NCI-H2107 treated with DMSO at 0.1 percent for 48 hours (cell line): ENCODE data around the gene ROPN1B.
A peak's percentile ranks its signal among the peaks of the same experiment; 100 is the strongest.
"Not testable (repeated sequence)": the region's sequence is repeated elsewhere in the genome, so short reads cannot be mapped to it uniquely, and the experiment has no call there.

Experiments used
- DNase-seq: peaks from one replicate; lab custom pipeline; 2025; ENCODE audit not compliant: unreplicated experiment; lab: John Stamatoyannopoulos, UW

ROPN1B gene

DNA sequence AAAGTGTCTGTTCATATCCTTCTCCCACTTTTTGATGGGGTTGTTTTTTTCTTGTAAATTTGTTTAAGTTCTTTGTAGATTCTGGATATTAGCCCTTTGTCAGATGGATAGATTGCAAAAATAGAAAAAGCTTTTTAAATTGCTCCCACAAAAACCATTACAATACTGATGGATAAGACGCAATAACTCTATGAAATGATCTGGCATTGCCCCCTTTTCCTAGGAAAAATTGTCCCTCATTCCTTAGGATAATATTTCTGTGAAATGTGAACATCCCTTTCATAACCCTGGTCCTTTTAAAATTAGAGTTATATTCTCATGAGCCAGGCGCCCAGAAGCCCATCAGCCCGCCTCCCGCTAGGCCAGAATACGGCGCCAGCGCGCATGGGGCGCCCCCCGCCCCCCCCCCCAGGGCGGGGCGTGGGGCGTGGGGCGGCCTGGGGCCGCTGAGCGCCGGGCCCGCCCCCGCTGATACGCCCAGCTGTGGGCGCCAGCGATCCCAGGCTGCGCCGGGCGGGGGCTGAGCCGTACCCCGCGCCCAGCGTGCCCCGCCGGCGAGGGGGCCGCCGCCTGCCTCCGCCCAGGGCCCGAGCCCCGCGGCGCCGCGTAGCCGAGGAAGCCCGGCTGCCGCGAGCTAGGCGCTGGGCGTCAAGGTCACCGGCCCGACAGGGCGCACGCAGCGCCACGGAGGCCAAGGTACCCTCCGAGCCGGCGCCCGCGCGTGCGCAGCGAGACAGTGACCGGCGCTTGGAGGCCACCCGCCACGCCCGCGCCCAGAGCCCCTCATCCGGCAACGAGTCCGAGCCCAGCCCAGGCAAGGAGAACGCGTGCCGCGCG is 11.1 kb upstream of the ROPN1B start:
- no peak for DNase-seq

DNA sequence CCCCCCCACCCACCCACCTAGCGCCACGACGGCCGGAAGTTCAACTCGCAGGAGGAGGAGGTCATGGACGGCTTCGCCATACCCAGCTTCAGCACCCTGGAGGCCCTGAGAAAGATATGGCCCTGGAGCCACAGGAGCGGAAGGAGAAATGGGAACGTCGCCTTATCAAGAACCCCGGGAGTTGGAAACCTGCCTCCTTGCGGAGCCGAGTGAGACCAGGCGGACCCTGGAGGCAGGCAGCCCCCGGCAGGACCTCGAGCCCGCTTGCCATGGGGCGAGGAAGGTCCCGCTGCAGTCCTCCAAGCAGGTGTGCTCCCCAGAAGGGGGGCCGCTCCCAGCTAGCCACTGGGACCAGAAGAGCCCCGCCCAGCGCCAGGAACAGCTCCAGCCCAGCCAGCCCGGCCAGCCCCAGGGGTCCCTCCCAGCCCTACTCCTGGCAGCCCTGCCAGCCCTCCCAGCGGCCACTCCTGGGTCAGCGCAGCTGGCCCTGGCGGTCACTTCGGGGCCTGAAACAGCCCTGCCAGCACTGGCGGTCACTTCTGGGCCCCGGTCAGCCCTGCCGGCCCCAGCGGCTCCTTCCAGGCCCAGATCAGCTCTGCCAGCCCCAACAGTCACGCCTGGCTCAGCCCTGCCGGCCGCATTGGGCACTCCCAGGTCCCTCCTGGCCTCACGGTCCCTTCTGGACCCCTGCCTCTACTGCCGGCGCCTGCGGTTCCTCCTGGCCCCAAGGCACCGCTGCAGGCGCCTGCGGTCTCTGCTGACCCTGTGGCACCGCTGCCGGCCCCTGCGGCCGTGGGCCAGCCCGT is 10.3 kb upstream of the ROPN1B start:
- no peak for DNase-seq

DNA sequence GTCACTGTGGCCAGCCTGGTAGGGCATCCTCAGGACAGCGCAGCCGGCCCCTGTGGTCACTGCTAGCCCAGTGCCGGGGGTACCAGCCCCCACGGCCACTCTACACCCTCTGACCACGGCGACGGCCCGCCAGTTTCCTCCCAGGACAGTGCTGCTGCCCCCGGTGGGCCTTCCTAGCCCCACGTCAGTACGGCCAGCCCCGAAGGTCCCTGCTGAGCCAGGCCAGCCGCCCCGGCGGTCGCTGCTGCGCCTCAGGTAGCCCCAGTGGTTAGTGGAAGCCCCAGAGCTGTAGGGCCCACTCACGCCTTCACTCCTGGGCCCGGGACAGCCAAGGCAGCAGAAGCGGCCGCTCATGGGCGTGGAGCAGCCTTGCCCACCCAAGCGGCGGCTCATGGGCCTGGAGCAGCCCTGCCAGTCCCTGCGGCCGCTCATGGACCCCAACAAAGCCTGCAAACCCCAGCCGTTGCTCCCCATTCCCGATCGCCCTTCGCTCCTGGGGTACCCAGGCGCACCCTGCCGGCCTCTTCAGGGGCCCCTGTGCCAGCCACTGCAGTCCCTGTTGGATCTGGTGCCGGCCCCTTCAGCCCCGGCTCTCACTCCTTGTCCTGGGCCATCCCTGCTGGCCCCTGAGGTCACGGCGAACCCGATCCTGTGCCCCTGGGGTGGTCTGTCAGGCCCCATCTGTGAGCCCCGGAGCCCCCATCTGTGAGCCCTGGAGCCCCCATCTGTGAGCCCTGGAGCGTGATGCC is 9.5 kb upstream of the ROPN1B start:
- DNase-seq = no peak

DNA sequence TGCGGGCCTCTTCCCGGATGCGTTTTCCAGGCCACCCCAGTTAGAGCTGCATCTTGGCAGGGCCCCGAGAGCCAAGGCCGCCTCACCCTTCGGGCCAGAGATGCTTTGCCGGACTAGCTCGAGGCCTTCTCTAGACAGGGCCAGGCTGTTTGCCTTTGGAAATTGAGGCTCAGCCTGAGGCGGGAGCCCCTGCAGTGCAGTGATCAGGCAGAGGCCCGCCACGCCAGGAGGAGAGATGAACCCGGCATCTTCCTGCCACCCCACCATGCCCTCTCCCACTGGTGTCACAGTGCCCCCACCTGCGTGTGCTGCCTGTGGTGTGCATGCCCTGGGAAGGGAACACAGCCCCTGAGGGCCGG is 8.9 kb upstream of the ROPN1B start:
- no peak for DNase-seq

DNA sequence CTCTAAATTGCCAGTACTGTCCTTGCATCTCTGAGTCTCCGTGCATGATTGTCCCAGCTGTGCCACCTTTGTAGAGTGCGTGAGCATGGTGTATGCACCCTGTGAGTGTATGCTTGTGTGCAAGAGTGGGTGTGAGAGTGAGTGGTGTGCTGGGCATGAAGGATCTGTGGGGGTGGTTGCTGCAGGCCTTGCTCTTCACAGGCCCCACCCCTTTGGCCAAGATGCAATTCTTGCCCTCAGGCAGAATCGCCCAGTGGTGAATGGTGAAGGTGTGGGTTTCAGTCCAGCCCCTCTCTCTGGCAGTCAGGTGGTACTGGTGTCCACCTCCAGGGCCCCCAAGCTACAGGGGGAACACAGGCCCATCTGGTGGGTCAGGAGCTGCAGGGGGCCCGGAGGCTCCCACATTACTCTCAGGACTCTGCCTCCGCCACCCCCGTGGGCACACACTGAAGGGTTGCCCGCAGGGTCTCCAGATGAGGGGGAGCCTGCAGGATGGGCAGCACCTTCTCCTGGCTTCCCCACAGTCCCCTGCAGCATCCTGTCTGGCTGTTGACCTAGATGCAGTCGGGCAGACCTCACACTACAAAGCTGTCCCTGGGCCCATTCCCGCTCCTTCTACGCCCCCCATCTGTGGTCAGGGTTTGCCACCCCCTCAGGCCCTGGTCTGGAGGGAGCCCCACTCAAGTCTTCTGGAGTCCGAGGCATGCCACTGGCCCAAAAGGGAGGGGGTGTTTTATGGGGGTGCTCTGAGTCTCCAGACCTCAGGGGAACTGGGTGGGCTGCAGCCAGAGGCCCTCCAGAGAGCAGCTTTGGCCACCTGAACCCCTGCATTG is 8.3 kb upstream of the ROPN1B start:
- DNase-seq = no peak

DNA sequence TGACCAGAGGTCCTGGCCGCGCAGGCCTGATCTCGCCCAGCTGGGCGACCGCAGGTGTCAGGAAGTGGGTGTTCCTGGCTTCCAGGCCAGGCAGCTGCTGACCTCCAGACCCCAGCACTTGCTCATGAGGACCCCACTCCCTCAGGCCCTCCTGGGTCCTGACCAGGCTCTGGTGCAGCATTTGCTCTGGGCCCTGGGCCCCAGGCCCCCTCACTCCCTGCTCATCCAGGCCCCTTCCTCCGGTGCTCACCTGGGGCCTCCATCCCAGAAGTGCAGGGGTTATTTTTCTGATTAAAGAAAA is 7.7 kb upstream of the ROPN1B start:
- DNase-seq = no peak

DNA sequence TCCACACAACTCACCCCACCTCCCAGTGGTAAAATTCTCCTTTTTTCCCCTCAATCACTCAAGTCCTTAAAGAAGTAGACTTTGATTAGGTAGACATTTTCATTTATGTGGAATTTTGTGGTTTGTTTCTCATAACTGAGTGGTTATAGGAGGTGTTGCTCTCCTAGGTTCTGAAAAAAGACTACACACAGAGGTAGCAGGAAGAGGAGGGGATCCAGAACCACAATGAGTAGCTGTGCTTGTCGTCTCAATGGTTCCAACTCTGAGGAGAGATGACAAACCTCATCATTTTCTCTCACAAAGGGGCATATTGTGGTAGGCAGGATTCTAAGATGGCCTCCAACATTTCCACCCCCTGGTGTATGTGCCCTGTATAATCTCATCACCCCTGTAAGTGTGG is 5.1 kb upstream of the ROPN1B start:
- not testable (repeated sequence) for DNase-seq

DNA sequence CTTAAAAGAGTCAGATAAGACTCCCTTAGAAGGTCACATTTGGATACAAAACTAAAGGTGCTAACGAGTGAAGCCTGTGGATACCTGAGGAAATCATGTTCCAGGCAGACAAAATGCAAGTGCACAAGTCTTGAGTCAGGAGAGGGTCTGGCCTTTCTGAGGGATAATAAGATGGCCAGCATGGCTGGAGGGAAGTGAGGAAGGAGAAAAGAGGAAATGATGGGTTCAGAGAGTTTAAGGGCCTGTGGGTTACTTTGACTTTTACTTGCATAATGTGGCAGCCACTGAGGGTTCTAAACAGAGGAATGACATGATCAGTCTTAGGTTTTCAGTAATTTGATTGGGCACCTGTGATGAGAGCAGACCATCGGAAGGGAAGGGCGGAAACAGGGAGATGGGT is 3.5 kb upstream of the ROPN1B start:
- no peak for DNase-seq

DNA sequence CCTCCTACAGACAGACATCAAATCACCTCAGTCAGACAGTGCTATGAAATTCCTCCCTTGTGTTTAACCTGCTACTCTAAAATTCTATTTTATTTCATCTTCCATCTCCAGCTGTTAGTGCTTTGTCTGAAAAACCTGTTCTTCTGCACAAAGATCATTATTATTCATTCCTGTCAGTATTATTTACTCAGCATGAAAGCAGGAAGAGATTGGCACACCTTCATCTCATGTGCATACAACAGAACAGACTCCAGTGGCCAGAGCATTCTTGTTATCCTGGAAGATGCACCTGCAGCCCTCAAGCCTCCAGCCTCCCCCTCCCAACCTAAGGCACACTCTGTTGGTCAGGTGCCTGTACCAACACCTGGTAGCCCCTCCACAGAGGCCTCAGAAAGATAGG is 1.8 kb upstream of the ROPN1B start:
- no peak for DNase-seq

DNA sequence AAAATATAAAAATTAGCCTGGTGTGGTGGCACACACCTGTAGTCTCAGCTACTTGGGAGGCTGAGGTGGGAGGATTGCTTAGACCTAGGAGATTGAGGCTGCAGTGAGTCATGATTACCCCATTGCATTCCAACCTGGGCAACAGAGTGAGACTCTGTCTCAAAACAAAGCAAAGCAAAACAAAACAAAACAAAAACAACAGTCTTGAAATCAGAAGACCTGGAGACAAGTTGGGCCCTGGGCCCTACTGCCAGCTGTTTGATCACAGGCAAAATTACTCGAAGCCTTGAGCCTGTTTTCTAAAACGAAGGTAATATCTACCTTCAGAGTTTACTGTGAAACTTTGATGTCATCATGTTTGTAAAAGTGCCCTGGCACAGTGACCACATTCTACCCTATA is 857 bp upstream of the ROPN1B start:
- DNase-seq = not testable (repeated sequence)

DNA sequence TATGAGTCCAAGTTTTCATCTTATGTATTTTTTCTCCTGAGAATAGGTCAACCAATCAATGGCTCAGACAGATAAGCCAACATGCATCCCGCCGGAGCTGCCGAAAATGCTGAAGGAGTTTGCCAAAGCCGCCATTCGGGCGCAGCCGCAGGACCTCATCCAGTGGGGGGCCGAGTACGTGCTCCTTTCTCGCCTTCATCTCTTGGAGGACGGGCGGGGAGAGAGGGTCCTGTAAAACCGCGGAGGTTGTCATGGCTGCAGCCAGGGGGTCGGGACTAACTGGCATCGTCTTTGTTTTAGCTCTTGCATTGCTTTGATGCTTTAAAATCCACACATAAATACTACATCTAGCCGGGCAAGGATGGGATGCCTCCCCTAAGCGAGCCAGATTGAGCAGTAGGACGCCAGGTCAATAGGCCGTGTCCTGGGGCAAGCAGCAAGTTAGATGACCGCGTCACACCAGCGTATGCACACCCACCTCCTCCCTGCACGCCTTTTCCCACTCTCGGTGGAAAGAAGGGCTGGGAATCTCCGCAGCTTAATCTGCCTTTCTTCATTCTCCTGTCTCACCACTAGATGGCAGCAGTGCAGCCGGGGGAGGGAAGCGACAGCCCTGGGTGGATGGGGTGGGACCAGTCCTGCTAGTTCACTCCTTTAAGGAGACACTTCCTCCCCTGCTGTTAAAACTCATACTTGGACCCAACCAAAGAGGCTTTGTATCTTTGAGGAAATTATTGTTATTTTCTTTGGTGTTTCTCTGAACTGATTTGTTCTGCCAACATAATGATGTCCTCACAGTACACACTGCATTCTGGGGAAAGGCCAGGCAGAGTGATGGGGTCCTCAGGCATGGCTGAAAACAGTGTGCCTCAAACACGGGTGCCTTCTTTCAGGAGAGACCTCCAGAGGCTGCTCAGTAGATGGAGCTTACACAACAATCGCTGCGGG is 3.3 kb downstream of the ROPN1B start:
- peak; percentile 56 for DNase-seq

DNA sequence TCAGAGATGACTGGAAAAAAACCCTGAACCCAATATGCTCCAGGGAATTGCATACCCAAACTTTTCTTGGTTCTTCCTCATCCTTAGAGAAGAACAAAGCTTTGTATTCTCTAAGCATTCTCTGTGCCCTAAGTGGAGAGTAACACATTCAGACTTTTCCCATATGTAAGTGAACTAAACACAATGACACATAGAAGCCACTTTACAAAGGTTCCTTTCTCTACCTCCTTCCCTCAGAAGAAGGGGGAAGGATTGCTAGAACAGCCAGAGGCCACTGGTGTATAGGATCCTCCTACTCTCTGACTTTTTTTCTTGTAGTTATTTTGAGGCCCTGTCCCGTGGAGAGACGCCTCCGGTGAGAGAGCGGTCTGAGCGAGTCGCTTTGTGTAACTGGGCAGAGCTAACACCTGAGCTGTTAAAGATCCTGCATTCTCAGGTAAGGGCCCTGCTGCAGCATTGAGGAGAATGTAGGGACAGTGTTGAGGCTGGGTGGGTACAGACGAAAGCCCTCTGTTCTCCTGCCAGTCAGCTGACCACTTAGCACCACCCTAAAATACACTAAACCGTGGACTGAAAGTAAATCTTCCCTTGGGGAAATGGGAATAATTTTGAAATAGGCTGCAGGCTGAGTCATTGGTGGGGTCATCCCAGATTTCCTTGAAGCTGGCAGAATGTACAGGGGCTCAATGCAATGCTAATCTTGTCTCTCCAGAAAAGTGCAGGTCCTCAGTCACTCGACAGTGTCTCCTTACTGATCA is 6.4 kb downstream of the ROPN1B start:
- not testable (repeated sequence) for DNase-seq

DNA sequence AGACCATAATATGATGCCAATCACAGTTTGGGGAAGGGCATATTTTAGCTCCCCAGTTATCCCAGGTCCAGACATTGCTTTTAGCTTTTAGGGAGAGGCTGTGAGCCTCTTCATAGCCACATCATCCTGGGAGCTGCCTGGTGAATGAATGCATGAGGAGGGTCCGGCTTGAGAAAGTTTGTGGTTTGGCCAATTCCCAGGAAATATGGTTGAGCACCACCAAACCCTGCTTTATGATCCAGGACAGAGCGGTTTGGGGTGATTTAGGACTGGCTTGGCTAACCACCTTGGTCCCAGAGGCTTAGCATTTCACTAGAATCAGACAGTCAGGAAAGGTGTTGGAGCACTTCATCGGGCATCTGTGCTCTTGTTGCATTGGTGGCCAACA is 7.0 kb downstream of the ROPN1B start:
- DNase-seq = not testable (repeated sequence)

DNA sequence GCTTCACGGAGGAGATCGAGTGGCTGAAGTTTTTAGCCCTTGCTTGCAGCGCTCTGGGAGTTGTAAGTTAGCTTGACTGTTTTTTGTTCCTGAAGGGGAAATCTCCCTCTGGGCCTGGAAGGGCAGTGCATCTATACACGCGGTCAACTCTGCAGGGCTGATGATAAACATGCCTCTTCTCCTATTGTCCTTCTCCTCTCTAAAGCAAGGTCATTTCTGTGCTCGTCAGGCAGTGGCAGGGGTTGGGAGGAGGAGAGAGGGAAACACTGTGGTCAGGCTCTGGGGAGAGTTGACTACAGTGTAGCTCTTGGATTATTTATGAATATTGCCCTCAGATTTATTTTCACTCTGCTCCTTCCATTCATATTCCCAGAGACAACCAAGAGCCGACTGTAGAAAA is 8.1 kb downstream of the ROPN1B start:
- not testable (repeated sequence) for DNase-seq

DNA sequence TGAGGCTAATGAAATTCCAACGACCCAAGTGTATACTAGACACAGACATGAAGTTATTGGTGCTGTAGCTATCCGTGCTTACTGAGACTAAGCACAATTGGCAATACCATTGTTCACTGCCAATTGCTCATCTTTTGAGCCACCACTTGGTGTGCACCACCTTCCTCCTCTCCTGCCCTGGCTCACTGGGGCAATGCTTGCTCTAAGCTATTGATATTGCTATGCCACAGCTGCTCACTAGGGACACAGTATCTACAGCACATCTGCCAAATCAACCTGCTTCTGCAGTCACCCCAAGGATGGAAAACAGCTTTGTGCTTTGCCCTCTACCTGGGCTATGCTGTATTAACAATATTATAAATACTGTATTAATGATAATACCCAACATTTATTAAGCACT is 16.0 kb downstream of the ROPN1B start:
- not testable (repeated sequence) for DNase-seq

DNA sequence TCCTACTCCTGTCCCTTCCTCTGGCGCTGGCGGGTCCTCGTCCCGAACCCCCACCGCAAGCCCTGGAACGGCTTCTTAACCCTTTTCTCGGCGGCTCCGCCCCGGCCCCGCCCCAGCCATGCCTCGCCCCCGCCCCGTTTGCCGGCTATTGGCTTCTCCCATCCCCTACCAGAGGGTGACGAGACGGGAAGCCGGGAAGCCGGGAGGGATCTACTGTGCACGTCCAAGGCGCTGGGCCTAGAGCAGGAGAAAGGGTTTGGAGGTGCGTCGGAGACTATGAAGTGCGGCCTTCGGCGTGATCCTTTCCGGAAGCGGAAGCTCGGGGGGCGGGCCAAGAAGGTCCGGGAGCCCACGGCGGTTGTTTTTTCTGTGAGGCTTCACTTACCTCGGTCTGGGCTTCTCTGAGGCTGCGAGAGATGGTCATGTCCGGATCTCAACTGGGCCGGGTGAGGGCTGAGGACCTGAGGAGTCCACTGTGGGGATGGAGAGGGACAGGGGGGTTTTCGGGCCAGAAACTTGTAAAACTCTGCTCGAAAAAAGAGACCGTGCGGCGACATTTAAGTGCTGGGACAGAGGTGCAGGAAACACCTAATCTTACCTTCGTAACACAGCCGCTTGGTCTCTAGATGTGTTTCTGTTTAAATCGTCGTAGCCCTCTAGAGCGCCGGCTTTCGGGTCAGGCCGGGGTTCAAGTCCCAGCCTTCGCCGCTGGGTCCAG is 21.4 kb downstream of the ROPN1B start:
- peak; percentile 84 for DNase-seq

DNA sequence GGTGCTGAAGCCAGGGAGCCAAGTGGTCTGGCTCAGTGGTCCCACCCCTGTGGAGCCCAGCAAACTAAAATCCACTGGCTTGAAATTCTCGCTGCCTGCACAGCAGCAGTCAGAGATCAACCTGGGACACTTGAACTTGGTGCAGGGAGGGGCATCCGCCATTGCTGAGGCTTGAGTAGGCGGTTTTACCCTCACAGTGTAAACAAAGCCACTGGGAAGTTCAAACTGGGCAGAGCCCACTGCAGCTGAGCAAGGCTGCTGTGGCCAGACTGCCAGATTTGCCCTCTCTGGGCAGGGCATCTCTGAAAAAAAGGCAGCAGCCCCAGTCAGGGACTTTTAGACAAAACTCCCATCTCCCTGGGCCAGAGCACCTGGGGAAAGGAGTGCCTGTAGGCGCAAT is 27.8 kb downstream of the ROPN1B start:
- not testable (repeated sequence) for DNase-seq

DNA sequence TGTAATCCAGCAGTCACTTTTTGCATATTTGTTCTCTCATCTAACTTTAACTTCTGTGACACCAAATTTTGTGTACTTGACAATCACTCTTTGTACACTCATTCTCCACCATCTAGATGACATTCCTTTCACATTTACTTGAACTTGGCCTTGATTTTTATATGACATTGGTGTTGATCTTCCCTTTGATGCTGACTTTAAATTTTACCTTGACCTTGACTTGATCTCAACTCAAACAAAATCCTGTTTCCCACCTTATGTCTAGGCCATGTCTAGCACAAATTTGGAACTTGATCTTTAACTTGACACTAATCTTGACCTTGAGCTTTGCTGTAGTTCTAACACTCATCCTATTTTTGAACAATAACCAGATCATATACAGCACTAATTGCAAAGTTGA is 33.2 kb downstream of the ROPN1B start:
- no peak for DNase-seq
